ENCODE data around the gene TESK2. TPM values are rescaled to one million over a fixed set of nuclear protein-coding genes. Genes with fewer than 3 reads are reported as not detected.

Gene TESK2
- total and polyA plus RNA-seq, 2 of the 13 experiments (the other 11 are each of a cell fraction or from before 2014, with no cell fraction given) = 5.5 to 9.6 TPM

DNA sequence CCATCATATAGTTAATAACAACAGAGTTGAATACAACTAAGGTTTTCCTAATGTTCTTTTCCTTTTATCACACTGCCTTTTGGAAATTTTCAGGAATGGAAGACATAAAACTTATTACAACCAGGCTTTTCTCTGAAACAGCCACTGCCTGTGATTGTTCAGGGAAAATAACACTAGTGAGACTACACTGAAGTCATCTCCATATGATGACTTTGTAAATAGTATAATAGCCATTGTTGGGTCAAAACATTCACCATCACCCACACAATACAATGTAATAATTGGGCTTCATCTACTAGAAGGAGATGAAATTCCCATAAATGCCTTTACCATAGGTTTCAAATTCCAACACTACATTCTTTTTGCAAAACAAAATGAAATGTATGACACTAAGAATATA is 5.0 kb downstream of the TESK2 start (continued):
- TF ChIP-seq, protein P1, sequence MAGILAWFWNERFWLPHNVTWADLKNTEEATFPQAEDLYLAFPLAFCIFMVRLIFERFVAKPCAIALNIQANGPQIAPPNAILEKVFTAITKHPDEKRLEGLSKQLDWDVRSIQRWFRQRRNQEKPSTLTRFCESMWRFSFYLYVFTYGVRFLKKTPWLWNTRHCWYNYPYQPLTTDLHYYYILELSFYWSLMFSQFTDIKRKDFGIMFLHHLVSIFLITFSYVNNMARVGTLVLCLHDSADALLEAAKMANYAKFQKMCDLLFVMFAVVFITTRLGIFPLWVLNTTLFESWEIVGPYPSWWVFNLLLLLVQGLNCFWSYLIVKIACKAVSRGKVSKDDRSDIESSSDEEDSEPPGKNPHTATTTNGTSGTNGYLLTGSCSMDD (CRISPR knock-in tag; IDR thresholded peaks at IDR 0.05) = no peak

DNA sequence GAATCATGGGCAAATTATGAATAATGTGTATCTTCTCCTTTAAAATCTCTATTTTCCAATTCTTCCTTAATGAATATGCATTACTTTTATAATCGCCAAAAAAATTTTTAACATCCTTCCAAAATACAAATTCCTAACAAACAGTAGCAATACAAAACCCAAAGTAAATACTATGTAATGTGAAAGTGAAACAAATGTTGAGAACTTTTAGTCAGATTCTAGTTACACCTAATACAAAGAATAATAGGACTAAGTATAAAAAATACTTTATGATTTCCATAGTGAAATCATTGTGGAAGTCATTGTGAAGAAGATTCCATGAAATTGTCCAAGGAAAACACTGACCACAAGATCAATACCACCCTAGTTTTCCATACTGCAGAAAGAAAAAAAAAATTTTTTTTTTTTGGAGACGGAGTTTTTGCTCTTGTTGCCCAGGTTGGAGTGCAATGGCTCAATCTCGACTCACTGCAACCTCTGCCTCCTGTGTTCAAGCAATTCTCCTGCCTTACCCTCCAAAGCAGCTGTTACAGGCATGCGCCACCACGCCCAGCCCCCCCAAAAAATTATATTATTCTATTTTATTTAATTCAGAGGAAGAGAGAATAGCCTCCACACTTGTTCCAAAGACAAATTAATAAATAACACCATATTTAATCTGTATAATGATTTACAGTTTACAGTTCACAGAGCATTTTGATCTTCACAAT is 11.8 kb downstream of the TESK2 start:
- Histone ChIP-seq H3K36me3 (replicated peaks in 1 of 2; ENCODE audit: control insufficient read depth in 1 of 2, insufficient read depth in 2 of 2, low read length in 2 of 2) (no peaks in the 10 kb centered on the region; a peak in 1 of 5 replicates), H3K9me3 (ENCODE audit: low read length) (no peaks in the 10 kb centered on the region), H3K4me3 (replicated peaks in 1 of 3; ENCODE audit: insufficient read depth in 1 of 3, low read depth in 2 of 3, low read length in 3 of 3) (no peak overlapping the region), H3K4me1 (ENCODE audit: insufficient read depth, low read length) (peaks cover 10% of the 10 kb centered on the region; the same call in 1 of the 2 replicates), H3K27ac (ENCODE audit: extremely low read length, insufficient read depth, low read length) (no peak overlapping the region), H3K9ac (ENCODE audit: insufficient read depth, low read depth, low read length) (no peak overlapping the region), H2AFZ (ENCODE audit: low read length) (no peak overlapping the region), H3K79me2 (ENCODE audit: insufficient read depth, low read length) (no peaks in the 10 kb centered on the region), H3K4me2 (ENCODE audit: low read depth, low read length) (no peak overlapping the region), H4K20me1 (ENCODE audit: insufficient read depth, low read length) (no peaks in the 10 kb centered on the region), H3K27me3 (ENCODE audit: control insufficient read depth in 1 of 2, insufficient read depth in 2 of 2, low read length in 2 of 2) (no peaks in the 10 kb centered on the region)
- BruUV-seq (replicated peaks) = no TSS peak
- TF ChIP-seq IKZF4 (CRISPR knock-in tag; IDR thresholded peaks at IDR 0.05; ENCODE audit: borderline replicate concordance, low read depth, not compliant biosample characterization) = no peak
- TF ChIP-seq, protein P2, sequence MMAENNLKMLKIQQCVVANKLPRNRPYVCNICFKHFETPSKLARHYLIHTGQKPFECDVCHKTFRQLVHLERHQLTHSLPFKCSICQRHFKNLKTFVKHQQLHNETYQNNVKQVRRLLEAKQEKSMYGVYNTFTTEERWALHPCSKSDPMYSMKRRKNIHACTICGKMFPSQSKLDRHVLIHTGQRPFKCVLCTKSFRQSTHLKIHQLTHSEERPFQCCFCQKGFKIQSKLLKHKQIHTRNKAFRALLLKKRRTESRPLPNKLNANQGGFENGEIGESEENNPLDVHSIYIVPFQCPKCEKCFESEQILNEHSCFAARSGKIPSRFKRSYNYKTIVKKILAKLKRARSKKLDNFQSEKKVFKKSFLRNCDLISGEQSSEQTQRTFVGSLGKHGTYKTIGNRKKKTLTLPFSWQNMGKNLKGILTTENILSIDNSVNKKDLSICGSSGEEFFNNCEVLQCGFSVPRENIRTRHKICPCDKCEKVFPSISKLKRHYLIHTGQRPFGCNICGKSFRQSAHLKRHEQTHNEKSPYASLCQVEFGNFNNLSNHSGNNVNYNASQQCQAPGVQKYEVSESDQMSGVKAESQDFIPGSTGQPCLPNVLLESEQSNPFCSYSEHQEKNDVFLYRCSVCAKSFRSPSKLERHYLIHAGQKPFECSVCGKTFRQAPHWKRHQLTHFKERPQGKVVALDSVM (CRISPR knock-in tag; IDR thresholded peaks at IDR 0.05) = no peak
- TF ChIP-seq ARNT (IDR thresholded peaks at IDR 0.05) = no peak
- TF ChIP-seq, protein P3, sequence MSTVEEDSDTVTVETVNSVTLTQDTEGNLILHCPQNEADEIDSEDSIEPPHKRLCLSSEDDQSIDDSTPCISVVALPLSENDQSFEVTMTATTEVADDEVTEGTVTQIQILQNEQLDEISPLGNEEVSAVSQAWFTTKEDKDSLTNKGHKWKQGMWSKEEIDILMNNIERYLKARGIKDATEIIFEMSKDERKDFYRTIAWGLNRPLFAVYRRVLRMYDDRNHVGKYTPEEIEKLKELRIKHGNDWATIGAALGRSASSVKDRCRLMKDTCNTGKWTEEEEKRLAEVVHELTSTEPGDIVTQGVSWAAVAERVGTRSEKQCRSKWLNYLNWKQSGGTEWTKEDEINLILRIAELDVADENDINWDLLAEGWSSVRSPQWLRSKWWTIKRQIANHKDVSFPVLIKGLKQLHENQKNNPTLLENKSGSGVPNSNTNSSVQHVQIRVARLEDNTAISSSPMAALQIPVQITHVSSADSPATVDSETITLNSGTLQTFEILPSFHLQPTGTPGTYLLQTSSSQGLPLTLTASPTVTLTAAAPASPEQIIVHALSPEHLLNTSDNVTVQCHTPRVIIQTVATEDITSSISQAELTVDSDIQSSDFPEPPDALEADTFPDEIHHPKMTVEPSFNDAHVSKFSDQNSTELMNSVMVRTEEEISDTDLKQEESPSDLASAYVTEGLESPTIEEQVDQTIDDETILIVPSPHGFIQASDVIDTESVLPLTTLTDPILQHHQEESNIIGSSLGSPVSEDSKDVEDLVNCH (CRISPR knock-in tag; IDR thresholded peaks at IDR 0.05) = no peak
- DNase-seq (ENCODE audit: low spot score) (no peak), ATAC-seq (no peak), FAIRE-seq (no peak)
- CTCF ChIA-PET (ENCODE audit: low intra/inter-chr PET ratio, low total read pairs) = no interaction called here
- POLR2A ChIA-PET = no interaction called here
- 75% methylated on average over 5 of the region's 5 CpGs for WGBS (ENCODE audit: low lambda C conversion rate)
- intact Hi-C loops (cut with micrococcal nuclease; ENCODE audit: unreplicated experiment) = no loop called here
- in situ Hi-C loops (cut with HindIII; ENCODE audit: extremely low pct_ligation_motif_present, low pct_unique_long_range_greater_than_20kb) = no loop called here
